Small intestine (tissue), 7 donors: Measurements from ENCODE around the gene PCBP1. TPM values are rescaled to one million over a fixed set of nuclear protein-coding genes. Genes with fewer than 3 reads are reported as not detected.

Source experiments
- DNase-seq, 2 donors: peaks; one replicate each; pipeline versions ENCODE4 v3.0.0 to v3.0.0-alpha.2; 2013
- FAIRE-seq: peaks from 2 replicates; lab custom pipeline; 2012; peaks lifted over from hg19 to GRCh38; lab: Jason Lieb, UNC
- H3K27ac ChIP-seq, 3 donors: one replicate each; pipeline ENCODE4 v1.5.1; 2013; ENCODE audit warnings: low read length in 2 of 3, mild to moderate bottlenecking in 2 of 3, control low read depth in 1 of 3, inconsistent platforms in 1 of 3, low read depth in 1 of 3, moderate library complexity in 1 of 3
- H3K27me3 ChIP-seq, 3 donors: one replicate each; pipeline ENCODE4 v1.6.1; 2013; ENCODE audit warnings: low read length in 3 of 3, inconsistent platforms in 1 of 3; ENCODE audit not compliant: control insufficient read depth in 3 of 3, insufficient read depth in 3 of 3
- H3K36me3 ChIP-seq, 3 donors: one replicate each; pipeline ENCODE4 v1.6.1; 2013; ENCODE audit warnings: low read length in 3 of 3, inconsistent platforms in 1 of 3, low read depth in 1 of 3, mild to moderate bottlenecking in 1 of 3, moderate library complexity in 1 of 3; ENCODE audit not compliant: control insufficient read depth in 3 of 3, insufficient read depth in 2 of 3
- H3K4me1 ChIP-seq, 3 donors: one replicate each; pipeline ENCODE4 v1.6.1; 2013; ENCODE audit warnings: low read length in 2 of 3, inconsistent platforms in 1 of 3, low read depth in 1 of 3, mild to moderate bottlenecking in 1 of 3, moderate library complexity in 1 of 3; ENCODE audit not compliant: control insufficient read depth in 3 of 3, insufficient read depth in 2 of 3
- H3K4me3 ChIP-seq, 3 donors: one replicate each; pipeline ENCODE4 v1.5.1; 2013; ENCODE audit warnings: low read length in 3 of 3, control low read depth in 1 of 3, inconsistent platforms in 1 of 3, low read depth in 1 of 3, mild to moderate bottlenecking in 1 of 3, moderate library complexity in 1 of 3
- H3K9me3 ChIP-seq, 2 donors: one replicate each; pipeline ENCODE4 v1.6.1; 2013; ENCODE audit warnings: low read depth in 1 of 2, low read length in 1 of 2; ENCODE audit not compliant: control insufficient read depth in 2 of 2, insufficient read depth in 1 of 2
- WGBS, 3 donors: extraction: QIAGEN DNeasy Blood & Tissue Kit; methylation state at CpG; one replicate each; pipeline ENCODE4 v1.1.7; 2013; 5-methylcytosine and 5-hydroxymethylcytosine counted together
- polyA plus RNA-seq, 4 donors: library from polyadenylated mRNA; stranded (reverse) in 3 of 4; unstranded in 1 of 4; fragments of 200-250 nt in 3 of 4; fragments of 120-200 nt in 1 of 4; gene quantifications; one replicate each; pipeline versions ENCODE4 v1.2.1 to v1.2.3, GENCODE V29; 2013
- donor health status: healthy with polysubstance abuse.
- donor health status: control.
- donor health status: control.
- donor health status: Bipolar disorder and iron deficiency.
- donor health status: healthy.

PCBP1 gene
- polyA plus RNA-seq, 4 donors = 247 to 311 (median 295) TPM

GRCh38 chr2:70068119-70068518, 19.2 kb upstream of the PCBP1 start:
- Histone ChIP-seq H3K27ac (peak overlapping the region; percentile 75 to 99 (median 82)), H3K4me3 (no peak overlapping the region), H3K9me3 (no peaks in the 10 kb centered on the region), H3K4me1 (peaks cover 0 to 36% (median 2%) of the 10 kb centered on the region in 3 donors), H3K36me3 (peaks cover 0 to 41% (median 7%) of the 10 kb centered on the region in 3 donors), H3K27me3 (no peaks in the 10 kb centered on the region)
- 90 to 94% (median 91%) methylated on average over 3 of the region's 3 CpGs for WGBS, 3 donors
- no peak for FAIRE-seq
- peak in 1 of 2 donors; percentile 45 for DNase-seq

- DNase-seq (peak; percentile 96 to 99), FAIRE-seq (peak; percentile 33)
- H3K9me3 ChIP-seq = no peaks in the 10 kb centered on the region
- H3K4me3 ChIP-seq = no peak overlapping the region
- peaks cover 0 to 36% (median 2%) of the 10 kb centered on the region in 3 donors for H3K4me1 ChIP-seq
- whole genome bisulfite sequencing, 3 donors = 9 to 48% (median 25%) methylated on average over 3 of the region's 3 CpGs
- peak overlapping the region; percentile 75 to 99 (median 82) for H3K27ac ChIP-seq
- no peaks in the 10 kb centered on the region for H3K27me3 ChIP-seq
- peaks cover 0 to 43% (median 8%) of the 10 kb centered on the region in 3 donors for H3K36me3 ChIP-seq
Measured at GRCh38 chr2:70069049-70069448, 18.2 kb upstream of the PCBP1 start.

- Histone ChIP-seq H3K27me3 (no peaks in the 10 kb centered on the region), H3K9me3 (no peaks in the 10 kb centered on the region), H3K4me3 (no peak overlapping the region), H3K4me1 (peaks cover 0 to 31% (median 2%) of the 10 kb centered on the region in 3 donors), H3K36me3 (peaks cover 0 to 46% (median 7%) of the 10 kb centered on the region in 3 donors), H3K27ac (peak overlapping the region; percentile 54 to 99 (median 66))
- WGBS, 3 donors = 55 to 58% (median 56%) methylated on average over 12 to 13 of the region's 13 CpGs
- DNase-seq (peak; percentile 89 to 93), FAIRE-seq (no peak)
Measured at GRCh38 chr2:70070542-70071268, 16.6 kb upstream of the PCBP1 start.

GRCh38 chr2:70073493-70073892, 13.8 kb upstream of the PCBP1 start:
- no peak for FAIRE-seq
- H3K36me3 ChIP-seq = peaks cover 5 to 44% (median 5%) of the 10 kb centered on the region in 3 donors
- H3K9me3 ChIP-seq = no peaks in the 10 kb centered on the region
- no peak overlapping the region for H3K27ac ChIP-seq
- no peaks in the 10 kb centered on the region for H3K27me3 ChIP-seq
- H3K4me3 ChIP-seq = no peak overlapping the region
- 82 to 93% (median 92%) methylated on average over 5 of the region's 5 CpGs for WGBS, 3 donors
- H3K4me1 ChIP-seq = peaks cover 0 to 21% (median 2%) of the 10 kb centered on the region in 3 donors
- DNase-seq = no peak

- no peaks in the 10 kb centered on the region for H3K9me3 ChIP-seq
- no peak for DNase-seq
- no peak for FAIRE-seq
- H3K4me1 ChIP-seq = peaks cover 0 to 21% (median 3%) of the 10 kb centered on the region in 3 donors
- H3K36me3 ChIP-seq = peaks cover 8 to 51% (median 12%) of the 10 kb centered on the region in 3 donors
- peak overlapping the region in 1 of 3 donors; percentile 19 for H3K27ac ChIP-seq
- no peak overlapping the region for H3K4me3 ChIP-seq
- H3K27me3 ChIP-seq = no peaks in the 10 kb centered on the region
Measured at GRCh38 chr2:70078384-70078783, 8.9 kb upstream of the PCBP1 start.

GRCh38 chr2:70080610-70081200, 6.6 kb upstream of the PCBP1 start:
- DNase-seq = peak; percentile 40 to 48
- H3K36me3 ChIP-seq = peaks cover 5 to 32% (median 12%) of the 10 kb centered on the region in 3 donors
- H3K9me3 ChIP-seq = no peaks in the 10 kb centered on the region
- 57 to 81% (median 64%) methylated on average over 3 of the region's 3 CpGs for WGBS, 3 donors
- H3K27me3 ChIP-seq = no peaks in the 10 kb centered on the region
- H3K4me3 ChIP-seq = no peak overlapping the region
- peaks cover 3 to 43% (median 5%) of the 10 kb centered on the region in 3 donors for H3K4me1 ChIP-seq
- H3K27ac ChIP-seq = peak overlapping the region; percentile 49 to 83 (median 69)
- FAIRE-seq = no peak

- no peaks in the 10 kb centered on the region for H3K9me3 ChIP-seq
- peaks cover 3 to 32% (median 11%) of the 10 kb centered on the region in 3 donors for H3K36me3 ChIP-seq
- whole genome bisulfite sequencing, 3 donors = 90 to 97% (median 90%) methylated on average over 5 of the region's 5 CpGs
- H3K27ac ChIP-seq = peak overlapping the region; percentile 49 to 83 (median 69)
- no peak for FAIRE-seq
- peaks cover 3 to 48% (median 5%) of the 10 kb centered on the region in 3 donors for H3K4me1 ChIP-seq
- H3K27me3 ChIP-seq = no peaks in the 10 kb centered on the region
- DNase-seq = no peak
- no peak overlapping the region for H3K4me3 ChIP-seq
Measured at GRCh38 chr2:70081221-70081620, 6.1 kb upstream of the PCBP1 start.

GRCh38 chr2:70083344-70084156, 3.7 kb upstream of the PCBP1 start:
- H3K4me3 ChIP-seq = no peak overlapping the region
- H3K4me1 ChIP-seq = peaks cover 3 to 49% (median 5%) of the 10 kb centered on the region in 3 donors
- WGBS, 3 donors = 43 to 56% (median 47%) methylated on average over 8 of the region's 8 CpGs
- peak overlapping the region; percentile 77 to 100 (median 92) for H3K27ac ChIP-seq
- DNase-seq (peak; percentile 91 to 97), FAIRE-seq (no peak)
- no peaks in the 10 kb centered on the region for H3K27me3 ChIP-seq
- peaks cover 3 to 29% (median 9%) of the 10 kb centered on the region in 3 donors for H3K36me3 ChIP-seq
- H3K9me3 ChIP-seq = no peaks in the 10 kb centered on the region
